MCF 10A (cell line): ENCODE measurements around the gene MRPL42. TPM values are rescaled to one million over a fixed set of nuclear protein-coding genes. Genes with fewer than 3 reads are reported as not detected.

Experiments used
- BruUV-seq: library from RNA; stranded (reverse); fragments of 400-500 nt; replicated peaks from 2 replicates; lab custom pipeline; 2021; lab: Mats Ljungman, UMichigan
- CTCF ChIA-PET: fragments of 300-600 bp; sonication (Branson Sonifier 250); formaldehyde crosslinking; extraction: SDS; loops from one replicate; lab custom pipeline; 2021; ENCODE audit warnings: antibody characterized with exemption, inconsistent platforms; lab: Yijun Ruan, JAX
- POLR2A ChIA-PET: fragments of 300-600, 350-650 bp; sonication (Branson Sonifier 250); formaldehyde crosslinking; extraction: SDS; loops from one replicate; lab custom pipeline; 2020; ENCODE audit warnings: antibody characterized with exemption, inconsistent platforms; lab: Yijun Ruan, JAX
- DNase-seq: peaks from one replicate; pipeline ENCODE4 v3.0.0-alpha.2; 2018; ENCODE audit not compliant: unreplicated experiment
- H3K27ac Mint-ChIP-seq: one replicate; pipeline ENCODE4 v1.8.0; 2022; ENCODE audit warnings: mild to moderate bottlenecking, low read depth, mixed read lengths; ENCODE audit not compliant: unreplicated experiment
- H3K27me3 Mint-ChIP-seq: one replicate; pipeline ENCODE4 v1.8.0; 2022; ENCODE audit warnings: mixed read lengths; ENCODE audit not compliant: insufficient read depth, unreplicated experiment
- H3K36me3 Mint-ChIP-seq: one replicate; pipeline ENCODE4 v1.8.0; 2022; ENCODE audit warnings: mild to moderate bottlenecking, moderate library complexity, mixed read lengths; ENCODE audit not compliant: insufficient read depth, unreplicated experiment
- H3K4me1 Mint-ChIP-seq: one replicate; pipeline ENCODE4 v1.8.0; 2022; ENCODE audit warnings: mixed read lengths; ENCODE audit not compliant: insufficient read depth, unreplicated experiment
- H3K4me3 Mint-ChIP-seq: one replicate; pipeline ENCODE4 v1.8.0; 2022; ENCODE audit warnings: mild to moderate bottlenecking, moderate library complexity, mixed read lengths; ENCODE audit not compliant: unreplicated experiment
- H3K9me3 Mint-ChIP-seq: one replicate; pipeline ENCODE4 v1.8.0; 2022; ENCODE audit warnings: mixed read lengths; ENCODE audit not compliant: unreplicated experiment
- CTCF ChIP-seq: fragments of 200-600 bp; IDR thresholded peaks from one replicate; pipeline ENCODE4 v1.8.0; 2022; ENCODE audit warnings: antibody characterized with exemption, mild to moderate bottlenecking; ENCODE audit not compliant: unreplicated experiment
- intact Hi-C: fragments of 100-400 bp; cut with micrococcal nuclease; formaldehyde crosslinking; loops from 2 replicates; pipeline ENCODE4 v1.14.1; 2022
- total RNA-seq: library from RNA; stranded (reverse); gene quantifications from 2 replicates; pipeline ENCODE4 v1.2.3, GENCODE V29; 2022

Gene MRPL42
- total RNA-seq, 1 experiment from 2014 or later = 90.2 TPM

GRCh38 chr12:93500667-93501066 is 33.4 kb downstream of the MRPL42 start:
- ChIA-PET POLR2A (interaction anchor here (0.6 kb wide), 1 partner anchor 600 kb away, joined by 3 read pairs; no protein-coding TSS in a partner anchor), CTCF (interaction anchor here (1.1 kb wide), 1 partner anchor 15 kb away, joined by 5 read pairs; no protein-coding TSS in a partner anchor)
- Mint-ChIP-seq H3K9me3 (no peaks in the 10 kb centered on the region), H3K4me1 (no peaks in the 10 kb centered on the region), H3K36me3 (peaks cover 26% of the 10 kb centered on the region), H3K27ac (no peak overlapping the region), H3K27me3 (no peaks in the 10 kb centered on the region), H3K4me3 (no peak overlapping the region)
- no peak for TF ChIP-seq CTCF
- no TSS peak for BruUV-seq
- intact Hi-C loops = loop anchor here (10.0 kb wide), 1 partner anchor 474 kb away; no protein-coding TSS in a partner anchor
- DNase-seq = no peak

DNA sequence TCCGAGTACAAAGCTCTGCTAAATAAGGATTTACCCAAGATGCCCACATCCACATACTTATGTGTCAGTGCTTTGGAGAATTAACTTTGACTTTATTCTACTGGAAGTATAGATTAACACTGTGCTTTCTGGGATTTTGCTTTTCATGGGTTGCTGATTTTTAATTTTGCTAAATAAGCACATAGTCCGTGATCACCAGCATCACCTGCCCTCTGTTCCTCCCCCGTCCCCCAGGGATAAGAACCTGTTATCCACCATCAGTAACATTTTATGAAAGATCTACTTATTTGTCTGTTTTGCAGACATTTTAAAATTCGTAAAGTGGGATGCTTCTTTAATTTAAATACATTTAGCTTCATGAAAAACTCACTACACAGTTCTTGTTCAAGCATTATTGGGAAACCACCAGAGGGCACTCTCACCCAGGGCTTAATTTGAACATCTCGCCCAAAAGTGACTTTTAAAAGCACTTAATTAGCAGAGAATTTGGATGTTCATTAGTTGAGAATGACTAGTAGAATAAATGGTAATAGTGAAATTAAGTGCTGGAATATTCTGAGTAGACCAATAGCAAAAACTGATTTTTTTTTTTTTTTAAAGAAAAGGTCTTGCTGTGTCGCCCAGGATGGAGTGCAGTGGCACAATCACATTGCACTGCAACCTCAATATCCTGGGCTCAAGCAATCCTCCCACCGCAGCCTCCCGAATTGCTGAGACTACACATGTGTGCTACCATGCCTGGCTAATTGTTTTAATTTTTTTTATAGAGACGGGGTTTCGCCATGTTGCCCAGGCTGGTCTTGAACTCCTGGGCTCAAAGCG is 35.7 kb downstream of the MRPL42 start:
- no peaks in the 10 kb centered on the region for H3K9me3 Mint-ChIP-seq
- intact Hi-C loops = loop anchor here (2.0 to 10.0 kb wide), 5 partner anchors 66 to 600 kb away; no protein-coding TSS in a partner anchor
- no peak overlapping the region for H3K27ac Mint-ChIP-seq
- peak; percentile 54 for DNase-seq
- H3K4me3 Mint-ChIP-seq = no peak overlapping the region
- no peaks in the 10 kb centered on the region for H3K4me1 Mint-ChIP-seq
- no peaks in the 10 kb centered on the region for H3K27me3 Mint-ChIP-seq
- CTCF ChIA-PET = interaction anchor here (0.6 to 8.0 kb wide), 56 partner anchors 9 to 1419 kb away, joined by 3 to 245 read pairs (median 4); no protein-coding TSS in a partner anchor
- POLR2A ChIA-PET = interaction anchor here (0.7 to 4.9 kb wide), 11 partner anchors 11 to 1148 kb away, joined by 3 to 48 read pairs (median 3); no protein-coding TSS in a partner anchor
- peaks cover 23% of the 10 kb centered on the region for H3K36me3 Mint-ChIP-seq
- no TSS peak for BruUV-seq
- peak; percentile 81 for TF ChIP-seq CTCF

DNA sequence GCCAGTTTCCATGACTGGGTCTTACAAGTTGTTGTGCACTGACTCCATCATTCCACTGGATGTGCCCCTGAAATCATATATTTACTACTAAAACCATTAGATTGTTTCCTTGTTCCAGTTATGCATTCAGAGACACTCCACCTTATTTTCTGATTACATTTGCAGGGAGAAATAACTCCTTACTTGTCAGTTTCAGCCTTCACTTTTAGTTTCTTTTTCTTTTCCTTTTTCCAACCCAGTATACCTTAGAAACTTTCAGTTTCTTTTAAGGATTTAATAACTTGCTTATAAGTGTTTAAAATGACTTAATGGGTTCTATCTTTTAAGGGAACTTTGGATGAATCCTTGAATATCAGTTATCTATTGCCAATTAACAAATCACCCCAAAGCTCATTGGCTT is 39.9 kb downstream of the MRPL42 start:
- BruUV-seq = no TSS peak
- H3K27me3 Mint-ChIP-seq = no peaks in the 10 kb centered on the region
- POLR2A ChIA-PET = no interaction called here
- H3K27ac Mint-ChIP-seq = no peak overlapping the region
- CTCF ChIA-PET = interaction anchor here (0.6 to 8.0 kb wide), 4 partner anchors 60 to 595 kb away, joined by 3 to 245 read pairs (median 4); no protein-coding TSS in a partner anchor
- no peak for TF ChIP-seq CTCF
- intact Hi-C loops = loop anchor here (10.0 kb wide), 1 partner anchor 468 kb away; no protein-coding TSS in a partner anchor
- H3K36me3 Mint-ChIP-seq = peaks cover 29% of the 10 kb centered on the region
- H3K4me1 Mint-ChIP-seq = no peaks in the 10 kb centered on the region
- no peak for DNase-seq
- no peaks in the 10 kb centered on the region for H3K9me3 Mint-ChIP-seq
- H3K4me3 Mint-ChIP-seq = no peak overlapping the region

- BruUV-seq = no TSS peak
Measured at GRCh38 chr12:93509506-93509905, 42.2 kb downstream of the MRPL42 start.

More at GRCh38 chr12:93509506-93509905, 42.2 kb downstream of the MRPL42 start:
- peaks cover 1% of the 10 kb centered on the region for H3K4me1 Mint-ChIP-seq
- no peak for DNase-seq
- ChIA-PET POLR2A (no interaction called here), CTCF (interaction anchor here (0.8 to 8.0 kb wide), 3 partner anchors 12 to 593 kb away, joined by 3 to 245 read pairs (median 4); no protein-coding TSS in a partner anchor)
- H3K36me3 Mint-ChIP-seq = peaks cover 10% of the 10 kb centered on the region
- TF ChIP-seq CTCF = no peak
- no peak overlapping the region for H3K4me3 Mint-ChIP-seq
- no peaks in the 10 kb centered on the region for H3K9me3 Mint-ChIP-seq
- H3K27ac Mint-ChIP-seq = no peak overlapping the region
- H3K27me3 Mint-ChIP-seq = no peaks in the 10 kb centered on the region
- intact Hi-C loops = loop anchor here (10.0 kb wide), 1 partner anchor 465 kb away; no protein-coding TSS in a partner anchor
